Duodenal mucosa (tissue), 2 donors: ENCODE measurements around the gene POTEI.
"Not testable (repeated sequence)": the region's sequence is repeated elsewhere in the genome, so short reads cannot be mapped to it uniquely, and the experiment has no call there.

Experiments
- H3K27ac ChIP-seq: one replicate; pipeline ENCODE4 v1.7.0; 2013; ENCODE audit warnings: low read depth, low read length
- H3K27me3 ChIP-seq, 2 donors: one replicate each; pipeline ENCODE4 v1.7.0; 2013; ENCODE audit warnings: low read length in 2 of 2, control low read depth in 1 of 2; ENCODE audit not compliant: insufficient read depth in 2 of 2, control insufficient read depth in 1 of 2
- H3K36me3 ChIP-seq, 2 donors: one replicate each; pipeline ENCODE4 v1.7.0; 2013; ENCODE audit warnings: low read length in 2 of 2, control low read depth in 1 of 2; ENCODE audit not compliant: insufficient read depth in 2 of 2, control insufficient read depth in 1 of 2
- H3K4me1 ChIP-seq, 2 donors: one replicate each; pipeline ENCODE4 v1.7.0; 2013; ENCODE audit warnings: low read length in 2 of 2, control low read depth in 1 of 2; ENCODE audit not compliant: insufficient read depth in 2 of 2, control insufficient read depth in 1 of 2
- H3K4me3 ChIP-seq, 2 donors: one replicate each; pipeline ENCODE4 v1.7.0; 2013; ENCODE audit warnings: low read length in 2 of 2, low read depth in 1 of 2
- H3K9ac ChIP-seq, 2 donors: one replicate each; pipeline ENCODE4 v1.7.0; 2013; ENCODE audit warnings: low read length in 2 of 2, low read depth in 1 of 2
- H3K9me3 ChIP-seq, 2 donors: one replicate each; pipeline ENCODE4 v1.7.0; 2013; ENCODE audit warnings: low read length in 2 of 2, control low read depth in 1 of 2; ENCODE audit not compliant: control insufficient read depth in 1 of 2

POTEI gene

DNA sequence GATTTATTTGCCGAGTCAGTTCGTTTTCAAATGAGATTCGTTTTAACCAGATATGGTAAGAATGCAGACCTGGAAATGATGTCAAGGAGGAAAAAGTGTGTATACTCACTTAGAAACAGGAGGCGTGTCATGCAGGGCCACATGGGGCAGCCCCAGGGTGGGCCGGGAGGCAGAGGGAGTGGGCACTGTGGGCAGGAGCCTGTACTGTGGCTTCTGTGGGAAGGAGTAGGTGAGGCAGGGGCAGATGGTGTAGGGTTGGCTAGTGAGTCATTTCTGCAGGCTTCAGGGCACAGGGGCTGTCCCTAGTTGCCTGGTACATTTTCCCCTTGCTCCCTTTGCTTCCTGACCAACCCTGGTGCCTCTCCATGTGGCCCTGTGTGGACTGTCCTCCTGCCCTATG lies 22.1 kb upstream of the POTEI start:
- not testable (repeated sequence) for H3K4me3 ChIP-seq, H3K36me3 ChIP-seq, H3K9me3 ChIP-seq, H3K4me1 ChIP-seq, H3K27me3 ChIP-seq, H3K27ac ChIP-seq, H3K9ac ChIP-seq

GRCh38 chr2:130530212-130530611 lies 21.1 kb upstream of the POTEI start:
- H3K4me3 ChIP-seq, H3K36me3 ChIP-seq, H3K27ac ChIP-seq, H3K9ac ChIP-seq, H3K27me3 ChIP-seq, H3K9me3 ChIP-seq, H3K4me1 ChIP-seq: not testable (repeated sequence)

DNA sequence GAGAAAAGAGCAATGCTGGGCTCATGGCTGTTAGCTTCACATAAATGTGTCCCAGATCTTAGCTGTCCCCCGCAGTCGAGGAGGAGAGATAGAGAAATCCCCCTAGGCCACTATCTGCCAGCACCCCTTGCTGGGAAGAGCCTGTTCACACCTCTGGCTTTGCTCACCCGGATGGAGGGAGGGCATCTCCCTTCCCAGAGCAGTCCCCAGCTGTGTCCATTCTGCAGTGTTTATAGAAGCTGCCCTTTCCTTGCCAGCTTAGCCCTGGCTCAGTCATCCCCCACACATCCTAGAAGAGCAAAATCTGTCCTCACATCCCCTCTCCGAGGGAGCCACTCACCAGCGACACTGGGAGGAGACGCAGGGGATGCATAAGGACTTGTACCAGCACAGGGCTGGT lies 20.4 kb upstream of the POTEI start:
- not testable (repeated sequence) for H3K27ac ChIP-seq, H3K9me3 ChIP-seq, H3K36me3 ChIP-seq, H3K4me3 ChIP-seq, H3K4me1 ChIP-seq, H3K27me3 ChIP-seq, H3K9ac ChIP-seq

DNA sequence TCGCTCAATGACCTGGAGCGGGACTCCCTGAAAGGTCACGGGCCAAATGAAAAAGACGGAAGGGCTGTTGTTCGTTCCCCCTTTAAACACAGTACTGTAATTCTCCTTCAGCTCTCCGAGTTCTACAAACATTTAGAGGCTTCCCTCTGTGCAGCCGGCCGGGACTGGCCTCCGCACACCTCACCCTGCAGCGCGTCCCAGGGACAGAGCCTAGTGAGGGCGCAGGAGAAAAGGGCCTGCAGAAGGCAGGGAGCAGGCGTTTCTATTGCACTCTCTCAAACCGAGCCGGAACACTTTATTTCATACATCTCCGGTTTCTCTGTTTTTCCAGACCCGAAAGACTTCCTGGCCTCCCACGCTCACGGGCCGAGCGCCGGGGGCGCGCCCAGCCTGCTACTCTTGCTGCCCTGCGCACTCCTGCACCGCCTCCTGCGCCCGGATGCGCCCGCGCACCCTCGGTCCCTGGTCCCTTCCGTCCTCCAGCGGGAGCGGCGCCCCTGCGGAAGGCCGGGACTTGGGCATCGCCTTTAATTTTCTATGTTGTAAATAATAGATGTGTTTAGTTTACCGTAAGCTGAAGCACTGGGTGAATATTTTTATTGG lies 18.3 kb upstream of the POTEI start:
- H3K9me3 ChIP-seq, H3K36me3 ChIP-seq, H3K9ac ChIP-seq, H3K4me3 ChIP-seq, H3K27me3 ChIP-seq, H3K4me1 ChIP-seq, H3K27ac ChIP-seq: not testable (repeated sequence)

- not testable (repeated sequence) for H3K9me3 ChIP-seq, H3K4me3 ChIP-seq, H3K4me1 ChIP-seq, H3K9ac ChIP-seq, H3K27ac ChIP-seq, H3K36me3 ChIP-seq, H3K27me3 ChIP-seq
Observed at GRCh38 chr2:130522390-130522789, 13.3 kb upstream of the POTEI start.

- not testable (repeated sequence) for H3K27ac ChIP-seq, H3K4me1 ChIP-seq, H3K36me3 ChIP-seq, H3K4me3 ChIP-seq, H3K9ac ChIP-seq, H3K27me3 ChIP-seq, H3K9me3 ChIP-seq
Observed at GRCh38 chr2:130520992-130521391, 11.9 kb upstream of the POTEI start, which contains the start of gene CFC1B. Gene CFC1B, plus strand, starts transcription at chr2:130521222. Its CDS starts 263 bp downstream, at chr2:130521485.

DNA sequence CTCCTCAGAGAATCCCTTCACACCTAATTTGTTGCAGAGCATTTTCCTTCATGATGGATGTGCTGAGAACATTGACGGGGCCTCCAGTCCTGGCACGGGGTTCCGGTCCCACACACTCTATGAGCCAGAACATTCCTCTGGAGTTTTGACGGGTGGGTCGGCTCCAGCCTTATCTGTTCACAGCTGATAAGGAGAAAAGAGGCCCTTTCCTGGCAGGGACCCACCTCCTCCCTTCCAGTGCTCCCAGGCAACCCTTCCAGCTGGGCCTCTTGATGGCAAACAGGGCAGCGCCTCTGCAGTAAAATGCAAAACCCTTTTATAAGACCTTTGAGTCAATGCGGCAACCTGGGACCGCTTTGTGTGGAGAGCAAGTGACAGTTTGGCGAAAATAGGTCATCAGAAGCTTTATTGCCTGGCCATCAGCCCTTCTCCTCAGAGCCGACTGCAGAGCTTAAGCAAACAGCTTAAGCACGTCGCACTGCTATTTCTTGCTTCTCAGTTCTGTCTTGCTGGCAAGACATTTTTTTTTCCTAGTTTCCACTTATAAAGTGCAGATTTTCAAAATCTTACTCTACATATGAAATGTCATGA lies 9.5 kb upstream of the POTEI start:
- H3K9me3 ChIP-seq, H3K9ac ChIP-seq, H3K27me3 ChIP-seq, H3K27ac ChIP-seq, H3K36me3 ChIP-seq, H3K4me3 ChIP-seq, H3K4me1 ChIP-seq: not testable (repeated sequence)

DNA sequence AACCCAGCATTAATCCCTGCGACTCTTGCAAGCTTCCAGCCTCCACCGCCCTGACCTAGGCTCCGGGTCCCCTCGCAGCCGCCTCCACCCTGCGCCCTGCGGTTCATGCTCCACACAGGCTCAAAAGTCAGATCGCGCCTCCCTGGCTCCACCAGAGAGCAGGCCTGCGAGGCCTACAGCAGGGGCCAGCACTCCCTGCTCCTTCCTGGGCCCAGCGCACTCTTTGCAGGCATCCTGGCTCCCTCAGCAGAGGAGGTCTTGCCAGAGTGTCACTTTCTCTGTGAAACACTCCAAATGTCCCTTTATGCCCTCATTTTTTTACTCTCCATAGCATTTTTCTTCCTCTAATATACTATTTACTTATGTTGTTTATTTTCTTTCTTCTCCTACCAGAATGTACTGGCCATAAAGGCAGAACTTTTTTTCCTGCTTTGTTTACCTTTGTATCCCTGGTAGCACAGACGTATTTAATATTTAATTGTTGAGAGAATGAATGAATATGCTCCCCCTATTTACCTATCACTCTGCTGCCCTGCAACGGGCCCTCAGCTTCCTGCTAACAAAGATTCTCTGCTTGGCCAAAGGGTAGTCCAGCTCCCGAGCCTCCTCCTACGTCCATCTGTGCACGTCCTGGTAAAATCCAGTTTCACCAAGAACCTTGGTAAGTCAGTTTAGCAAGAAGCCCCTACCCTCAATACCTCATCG lies 2.8 kb upstream of the POTEI start:
- H3K27me3 ChIP-seq, H3K9me3 ChIP-seq: not testable (repeated sequence)

GRCh38 chr2:130510807-130511746 lies 1.9 kb upstream of the POTEI start:
- H3K36me3 ChIP-seq, H3K9ac ChIP-seq, H3K27me3 ChIP-seq, H3K9me3 ChIP-seq, H3K27ac ChIP-seq, H3K4me3 ChIP-seq, H3K4me1 ChIP-seq: not testable (repeated sequence)

More for the DNA sequence above, 2.8 kb upstream of the POTEI start:
- not testable (repeated sequence) for H3K27ac ChIP-seq, H3K4me1 ChIP-seq, H3K4me3 ChIP-seq, H3K9ac ChIP-seq, H3K36me3 ChIP-seq

DNA sequence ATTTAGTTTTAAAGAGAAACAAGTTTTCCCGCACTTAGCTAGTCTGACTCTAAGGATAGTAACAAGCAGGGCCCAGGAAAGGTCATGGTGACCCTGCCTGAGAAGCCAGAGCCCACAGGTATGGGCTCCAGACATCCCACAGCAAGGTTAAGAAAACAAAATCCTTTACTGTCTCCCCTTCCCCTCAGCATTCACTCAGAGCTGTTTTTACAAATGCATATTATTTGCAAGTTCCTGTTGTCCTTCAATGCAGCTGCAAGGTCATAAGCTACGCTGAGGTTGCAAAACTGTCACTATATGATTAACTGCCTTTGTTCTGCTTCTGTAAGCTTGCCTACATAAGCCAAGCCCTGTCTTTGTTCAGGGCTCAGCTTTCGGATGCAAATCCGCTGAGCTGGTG lies 18.1 kb downstream of the POTEI start:
- not testable (repeated sequence) for H3K4me3 ChIP-seq, H3K9me3 ChIP-seq, H3K36me3 ChIP-seq, H3K9ac ChIP-seq, H3K27me3 ChIP-seq, H3K4me1 ChIP-seq, H3K27ac ChIP-seq
